ENCODE results near the gene PGF. TPM values are rescaled to one million over a fixed set of nuclear protein-coding genes. Genes with fewer than 3 reads are reported as not detected.
A peak's percentile ranks its signal among the peaks of the same experiment; 100 is the strongest.

PGF gene
- total RNA-seq, 3 donors from 2014 or later: 3.7 to 17.9 (median 8.2) TPM

- Histone ChIP-seq H3K27me3 (no peaks in the 10 kb centered on the region), H3K4me3 (peak within 1 kb of the TSS; percentile 47 to 73 (median 59)), H3K4me1 (peaks cover 6 to 8% of the 10 kb centered on the region in 2 donors), H3K27ac (peak within 1 kb of the TSS; percentile 62 to 68), H3K9me3 (no peaks in the 10 kb centered on the region), H3K36me3 (no peaks in the 10 kb centered on the region)
- intact Hi-C loops (cut with DNase I; ENCODE audit: low total_unique reads): no loop called here
- TF ChIP-seq CTCF (IDR thresholded peaks at IDR 0.05): no peak
- peak; percentile 19 to 63 (median 23) for TF ChIP-seq POLR2AphosphoS5 (IDR thresholded peaks at IDR 0.05)
- TF ChIP-seq POLR2A (IDR thresholded peaks at IDR 0.05): no peak
- DNase-seq (ENCODE audit: low spot score in 2 of 2): peak; percentile 75 to 82
These were observed 32.5 kb downstream of the PGF start, which contains the start of gene RPS6KL1 for GRCh38 chr14:74922752-74923401. Gene RPS6KL1, minus strand, starts transcription at chr14:74923260. Its CDS starts 1,719 bp downstream, at chr14:74921541.

GRCh38 chr14:74921987-74922751 lies 33.2 kb downstream of the PGF start:
- Histone ChIP-seq H3K4me1 (peaks cover 6 to 14% of the 10 kb centered on the region in 2 donors), H3K4me3 (peak overlapping the region; percentile 47 to 73 (median 59)), H3K36me3 (no peaks in the 10 kb centered on the region), H3K27me3 (no peaks in the 10 kb centered on the region), H3K9me3 (no peaks in the 10 kb centered on the region), H3K27ac (peak overlapping the region; percentile 62 to 68)
- TF ChIP-seq CTCF (IDR thresholded peaks at IDR 0.05): no peak
- TF ChIP-seq POLR2A (IDR thresholded peaks at IDR 0.05): no peak
- TF ChIP-seq POLR2AphosphoS5 (IDR thresholded peaks at IDR 0.05): no peak
- intact Hi-C loops (cut with DNase I; ENCODE audit: low total_unique reads): no loop called here
- no peak for DNase-seq (ENCODE audit: low spot score in 2 of 2)

GRCh38 chr14:74921053-74921620 lies 34.3 kb downstream of the PGF start:
- DNase-seq (ENCODE audit: low spot score in 2 of 2): no peak
- TF ChIP-seq POLR2AphosphoS5 (IDR thresholded peaks at IDR 0.05): no peak
- no peak for TF ChIP-seq CTCF (IDR thresholded peaks at IDR 0.05)
- no peak for TF ChIP-seq POLR2A (IDR thresholded peaks at IDR 0.05)
- Histone ChIP-seq H3K4me3 (no peak overlapping the region), H3K27ac (no peak overlapping the region), H3K27me3 (no peaks in the 10 kb centered on the region), H3K9me3 (no peaks in the 10 kb centered on the region), H3K4me1 (peaks cover 6 to 19% of the 10 kb centered on the region in 2 donors), H3K36me3 (no peaks in the 10 kb centered on the region)
- intact Hi-C loops (cut with DNase I; ENCODE audit: low total_unique reads): no loop called here

GRCh38 chr14:74920281-74920680 lies 35.1 kb downstream of the PGF start:
- no peaks in the 10 kb centered on the region for H3K36me3 ChIP-seq
- no peak for DNase-seq (ENCODE audit: low spot score in 2 of 2)
- no peak for TF ChIP-seq POLR2AphosphoS5 (IDR thresholded peaks at IDR 0.05)
- TF ChIP-seq POLR2A (IDR thresholded peaks at IDR 0.05): no peak
- TF ChIP-seq CTCF (IDR thresholded peaks at IDR 0.05): no peak
- H3K4me1 ChIP-seq: peaks cover 6 to 19% of the 10 kb centered on the region in 2 donors
- H3K9me3 ChIP-seq: no peaks in the 10 kb centered on the region
- no peak overlapping the region for H3K4me3 ChIP-seq
- no peaks in the 10 kb centered on the region for H3K27me3 ChIP-seq
- peak overlapping the region in 1 of 2 donors; percentile 19 for H3K27ac ChIP-seq
- intact Hi-C loops (cut with DNase I; ENCODE audit: low total_unique reads): no loop called here
